Astrocyte (in vitro differentiated cells and primary cell): ENCODE measurements around the gene DLGAP4. TPM values are rescaled to one million over a fixed set of nuclear protein-coding genes. Genes with fewer than 3 reads are reported as not detected.

Experiments
- DNase-seq: peaks from one replicate; pipeline ENCODE4 v3.0.0-alpha.2; 2010; ENCODE audit warnings: low read depth
- FAIRE-seq: peaks from 2 replicates; lab custom pipeline; 2011; peaks lifted over from hg19 to GRCh38; lab: Jason Lieb, UNC
- H2AFZ ChIP-seq: 2 replicates; pipeline ENCODE4 v1.6.0; 2012; ENCODE audit warnings: low read depth, low read length, inconsistent platforms
- H3K27ac ChIP-seq: 2 replicates; pipeline ENCODE4 v1.5.1; 2011; ENCODE audit warnings: low read depth, low read length, inconsistent platforms
- H3K27me3 ChIP-seq: 2 replicates; pipeline ENCODE4 v1.6.0; 2011; ENCODE audit warnings: low read length, inconsistent platforms; ENCODE audit not compliant: insufficient read depth
- H3K36me3 ChIP-seq: 2 replicates; pipeline ENCODE4 v1.5.1; 2011; ENCODE audit warnings: low read length, inconsistent platforms; ENCODE audit not compliant: insufficient read depth
- H3K4me1 ChIP-seq: 2 replicates; pipeline ENCODE4 v1.5.1; 2011; ENCODE audit warnings: low read length, inconsistent platforms; ENCODE audit not compliant: insufficient read depth
- H3K4me2 ChIP-seq: 2 replicates; pipeline ENCODE4 v1.6.0; 2012; ENCODE audit warnings: low read length, inconsistent platforms
- H3K4me3 ChIP-seq: 2 replicates; pipeline ENCODE4 v1.5.1; 2011; ENCODE audit warnings: low read depth, mild to moderate bottlenecking, low read length, inconsistent platforms; ENCODE audit not compliant: insufficient read depth
- H3K79me2 ChIP-seq: 2 replicates; pipeline ENCODE4 v1.6.0; 2012; ENCODE audit warnings: mild to moderate bottlenecking, low read length, inconsistent platforms; ENCODE audit not compliant: insufficient read depth
- H3K9ac ChIP-seq: 2 replicates; pipeline ENCODE4 v1.6.0; 2012; ENCODE audit warnings: mild to moderate bottlenecking, low read length, inconsistent platforms
- H3K9me3 ChIP-seq: 2 replicates; pipeline ENCODE4 v1.5.1; 2012; ENCODE audit warnings: low read depth, mild to moderate bottlenecking, low read length, inconsistent platforms; ENCODE audit not compliant: insufficient read depth
- H4K20me1 ChIP-seq: 2 replicates; pipeline ENCODE4 v1.6.0; 2012; ENCODE audit warnings: low read length, inconsistent platforms; ENCODE audit not compliant: insufficient read depth
- H3K27ac Mint-ChIP-seq: one replicate; pipeline ENCODE4 v1.8.0; 2021; ENCODE audit warnings: mild to moderate bottlenecking, mixed read lengths; ENCODE audit not compliant: unreplicated experiment
- H3K27me3 Mint-ChIP-seq: one replicate; pipeline ENCODE4 v1.8.0; 2021; ENCODE audit warnings: low read depth, mixed read lengths; ENCODE audit not compliant: unreplicated experiment
- H3K36me3 Mint-ChIP-seq: one replicate; pipeline ENCODE4 v1.8.0; 2021; ENCODE audit warnings: low read depth, mixed read lengths; ENCODE audit not compliant: unreplicated experiment
- H3K4me1 Mint-ChIP-seq: one replicate; pipeline ENCODE4 v1.8.0; 2021; ENCODE audit warnings: low read depth, mixed read lengths; ENCODE audit not compliant: unreplicated experiment
- H3K4me3 Mint-ChIP-seq: one replicate; pipeline ENCODE4 v1.8.0; 2021; ENCODE audit warnings: mild to moderate bottlenecking, moderate library complexity, mixed read lengths; ENCODE audit not compliant: unreplicated experiment
- H3K9me3 Mint-ChIP-seq: one replicate; pipeline ENCODE4 v1.8.0; 2021; ENCODE audit warnings: mild to moderate bottlenecking, mixed read lengths; ENCODE audit not compliant: unreplicated experiment
- EZH2 ChIP-seq: IDR thresholded peaks from 2 replicates; pipeline ENCODE4 v1.6.1; 2012; ENCODE audit warnings: mild to moderate bottlenecking, low read length, inconsistent platforms; ENCODE audit not compliant: insufficient read depth
- total RNA-seq: library from RNA; stranded (reverse); gene quantifications from 2 replicates; pipeline ENCODE4 v1.2.1, GENCODE V29; 2021
- TF ChIP-seq, protein P1 (sequence below): IDR thresholded peaks from 2 replicates; pipeline ENCODE4 v1.5.1; 2011; ENCODE audit warnings: low read depth, mild to moderate bottlenecking, inconsistent platforms, low read length, moderate library complexity; ENCODE audit not compliant: insufficient read depth

Gene DLGAP4
- total RNA-seq, 1 donor from 2014 or later, result 135 TPM

DNA sequence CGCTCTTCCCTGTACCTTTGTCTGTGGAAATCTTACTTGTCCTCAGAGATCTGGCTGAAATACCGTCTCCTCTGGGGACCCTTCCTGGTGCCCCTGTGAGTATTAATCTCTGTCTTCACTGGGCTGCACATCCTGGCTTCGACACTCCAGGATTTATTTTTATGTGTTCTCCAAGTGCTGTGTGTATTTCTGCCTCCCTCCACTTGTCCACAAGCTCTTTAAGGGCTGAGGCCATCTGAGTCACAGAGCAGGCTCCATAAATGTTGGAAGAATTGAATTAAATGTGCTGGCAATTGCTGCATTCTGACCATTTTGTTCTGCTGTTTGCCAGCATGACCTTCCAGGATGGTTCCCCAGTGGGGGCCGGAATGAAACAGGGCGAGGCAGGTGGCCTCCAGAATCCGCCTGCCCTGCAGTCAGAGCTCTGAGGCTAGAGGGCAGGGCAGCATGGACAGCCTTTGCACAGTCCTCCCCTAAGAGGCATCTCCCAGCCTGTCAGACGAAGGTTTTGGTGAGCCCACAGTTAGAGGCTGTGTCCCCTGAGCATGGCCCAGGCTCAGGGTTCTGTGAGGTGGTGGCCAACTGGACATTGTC is 105.8 kb downstream of the DLGAP4 start:
- Histone ChIP-seq H3K4me3 (no peak overlapping the region), H3K4me2 (no peak overlapping the region), H4K20me1 (no peaks in the 10 kb centered on the region), H3K4me1 (no peaks in the 10 kb centered on the region), H3K79me2 (no peaks in the 10 kb centered on the region), H2AFZ (no peak overlapping the region), H3K9ac (no peak overlapping the region), H3K9me3 (peaks cover 4% of the 10 kb centered on the region), H3K27me3 (peaks cover 5% of the 10 kb centered on the region), H3K27ac (no peak overlapping the region), H3K36me3 (no peaks in the 10 kb centered on the region)
- H3K27me3 Mint-ChIP-seq, result peaks cover 15% of the 10 kb centered on the region
- H3K4me1 Mint-ChIP-seq, result peaks cover 8% of the 10 kb centered on the region
- no peaks in the 10 kb centered on the region for H3K9me3 Mint-ChIP-seq
- H3K27ac Mint-ChIP-seq, result no peak overlapping the region
- no peak overlapping the region for H3K4me3 Mint-ChIP-seq
- DNase-seq (no peak), FAIRE-seq (no peak)
- no peak for TF ChIP-seq EZH2
- TF ChIP-seq, protein P1, sequence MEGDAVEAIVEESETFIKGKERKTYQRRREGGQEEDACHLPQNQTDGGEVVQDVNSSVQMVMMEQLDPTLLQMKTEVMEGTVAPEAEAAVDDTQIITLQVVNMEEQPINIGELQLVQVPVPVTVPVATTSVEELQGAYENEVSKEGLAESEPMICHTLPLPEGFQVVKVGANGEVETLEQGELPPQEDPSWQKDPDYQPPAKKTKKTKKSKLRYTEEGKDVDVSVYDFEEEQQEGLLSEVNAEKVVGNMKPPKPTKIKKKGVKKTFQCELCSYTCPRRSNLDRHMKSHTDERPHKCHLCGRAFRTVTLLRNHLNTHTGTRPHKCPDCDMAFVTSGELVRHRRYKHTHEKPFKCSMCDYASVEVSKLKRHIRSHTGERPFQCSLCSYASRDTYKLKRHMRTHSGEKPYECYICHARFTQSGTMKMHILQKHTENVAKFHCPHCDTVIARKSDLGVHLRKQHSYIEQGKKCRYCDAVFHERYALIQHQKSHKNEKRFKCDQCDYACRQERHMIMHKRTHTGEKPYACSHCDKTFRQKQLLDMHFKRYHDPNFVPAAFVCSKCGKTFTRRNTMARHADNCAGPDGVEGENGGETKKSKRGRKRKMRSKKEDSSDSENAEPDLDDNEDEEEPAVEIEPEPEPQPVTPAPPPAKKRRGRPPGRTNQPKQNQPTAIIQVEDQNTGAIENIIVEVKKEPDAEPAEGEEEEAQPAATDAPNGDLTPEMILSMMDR, result no peak
- H3K36me3 Mint-ChIP-seq, result no peaks in the 10 kb centered on the region

DNA sequence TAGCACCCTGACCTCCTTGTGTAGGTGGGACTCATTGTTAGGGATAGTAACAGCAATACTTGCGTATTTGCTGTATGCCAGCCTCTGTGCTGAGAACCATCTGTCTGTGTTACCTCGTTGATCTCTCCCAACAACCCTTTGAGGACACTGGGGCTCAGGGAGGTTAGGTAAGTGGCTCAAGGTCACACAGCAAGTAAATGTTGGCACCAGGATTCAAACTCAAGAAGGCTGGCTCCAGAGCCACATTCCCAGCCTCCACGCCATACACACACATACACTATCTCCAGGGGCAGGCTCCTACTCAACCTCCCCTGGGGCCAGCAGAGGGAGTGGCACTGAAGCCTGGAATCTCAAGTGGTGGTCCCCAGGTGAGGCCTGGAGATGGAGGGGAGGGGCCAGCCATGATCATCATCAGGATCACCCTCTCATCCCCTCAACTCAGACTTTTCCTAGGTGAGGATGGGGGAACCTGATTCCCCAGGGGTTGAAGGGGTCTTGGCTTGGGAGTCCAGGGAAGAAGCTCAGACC is 109.4 kb downstream of the DLGAP4 start:
- TF ChIP-seq, protein P1, result no peak
- TF ChIP-seq EZH2, result no peak
- no peak overlapping the region for H3K4me2 ChIP-seq
- DNase-seq (no peak), FAIRE-seq (no peak)
- no peaks in the 10 kb centered on the region for H3K79me2 ChIP-seq
- H3K4me1 ChIP-seq, result no peaks in the 10 kb centered on the region
- no peak overlapping the region for H2AFZ ChIP-seq
- no peak overlapping the region for H3K9ac ChIP-seq
- H3K9me3 ChIP-seq, result peaks cover 4% of the 10 kb centered on the region
- no peaks in the 10 kb centered on the region for H3K4me1 Mint-ChIP-seq
- H3K27me3 Mint-ChIP-seq, result peaks cover 21% of the 10 kb centered on the region
- H3K27ac Mint-ChIP-seq, result no peak overlapping the region
- H3K4me3 ChIP-seq, result no peak overlapping the region
- no peaks in the 10 kb centered on the region for H3K9me3 Mint-ChIP-seq
- peaks cover 5% of the 10 kb centered on the region for H3K27me3 ChIP-seq
- H3K36me3 Mint-ChIP-seq, result peaks cover 2% of the 10 kb centered on the region
- H4K20me1 ChIP-seq, result no peaks in the 10 kb centered on the region
- H3K36me3 ChIP-seq, result no peaks in the 10 kb centered on the region
- H3K4me3 Mint-ChIP-seq, result no peak overlapping the region
- H3K27ac ChIP-seq, result no peak overlapping the region

DNA sequence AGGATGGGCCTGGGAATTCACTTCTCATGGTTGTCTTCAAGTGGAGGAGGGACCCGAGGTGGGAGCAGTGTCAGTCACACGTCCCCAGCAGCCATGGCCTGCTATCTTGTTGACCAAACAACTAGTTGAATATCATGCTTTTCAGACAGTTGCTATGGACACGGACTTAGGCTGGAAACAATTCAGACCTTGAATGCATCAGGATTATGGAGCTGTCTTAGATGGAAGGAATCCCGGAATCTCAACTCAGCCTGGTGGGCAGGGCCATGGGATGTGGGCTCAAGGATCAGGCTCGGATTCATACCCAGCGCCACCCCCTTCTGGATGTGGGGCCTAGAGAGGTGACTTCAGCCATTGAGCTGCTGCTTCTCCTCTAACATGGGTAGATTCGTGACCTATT is 112.6 kb downstream of the DLGAP4 start:
- Histone ChIP-seq H3K4me3 (no peak overlapping the region), H3K79me2 (no peaks in the 10 kb centered on the region), H4K20me1 (no peaks in the 10 kb centered on the region), H3K9me3 (no peaks in the 10 kb centered on the region), H3K36me3 (no peaks in the 10 kb centered on the region), H3K27ac (no peak overlapping the region), H3K4me1 (no peaks in the 10 kb centered on the region), H2AFZ (no peak overlapping the region), H3K27me3 (peaks cover under 1% of the 10 kb centered on the region), H3K9ac (no peak overlapping the region), H3K4me2 (no peak overlapping the region)
- TF ChIP-seq, protein P1, result no peak
- no peak for TF ChIP-seq EZH2
- H3K4me3 Mint-ChIP-seq, result no peak overlapping the region
- H3K4me1 Mint-ChIP-seq, result no peaks in the 10 kb centered on the region
- no peak overlapping the region for H3K27ac Mint-ChIP-seq
- H3K36me3 Mint-ChIP-seq, result peaks cover 2% of the 10 kb centered on the region
- peaks cover 32% of the 10 kb centered on the region for H3K27me3 Mint-ChIP-seq
- DNase-seq (no peak), FAIRE-seq (no peak)
- no peaks in the 10 kb centered on the region for H3K9me3 Mint-ChIP-seq
